ENCODE data around the gene SLC7A8. TPM values are rescaled to one million over a fixed set of nuclear protein-coding genes. Genes with fewer than 3 reads are reported as not detected.

Gene SLC7A8
- total and polyA plus RNA-seq, 9 donors = 45.9 to 161 (median 95.4) TPM

DNA sequence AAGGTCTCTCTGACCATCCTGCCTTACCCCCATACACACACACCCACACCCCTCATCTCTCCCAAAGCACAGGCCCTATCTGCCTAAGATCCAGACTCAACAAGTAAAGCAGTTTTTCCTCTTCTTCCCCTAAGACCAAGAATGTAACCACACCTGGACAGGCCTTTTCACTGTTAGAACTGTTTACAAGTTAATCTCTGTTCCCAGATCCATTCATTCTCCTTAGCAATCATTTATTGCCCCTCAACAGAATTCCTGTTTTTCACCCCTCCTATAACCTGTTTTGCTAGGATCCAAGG is 76.8 kb downstream of the SLC7A8 start:
- H3K36me3 ChIP-seq = no peaks in the 10 kb centered on the region
- H3K4me1 ChIP-seq (ENCODE audit: insufficient read depth) = no peaks in the 10 kb centered on the region
- no peak overlapping the region for H3K27ac ChIP-seq
- DNase-seq = no peak
- no peaks in the 10 kb centered on the region for H3K9me3 ChIP-seq
- intact Hi-C loops (cut with DNase I) = no loop called here
- no peaks in the 10 kb centered on the region for H3K27me3 ChIP-seq
- H3K4me3 ChIP-seq = no peak overlapping the region
- TF ChIP-seq, protein P1, sequence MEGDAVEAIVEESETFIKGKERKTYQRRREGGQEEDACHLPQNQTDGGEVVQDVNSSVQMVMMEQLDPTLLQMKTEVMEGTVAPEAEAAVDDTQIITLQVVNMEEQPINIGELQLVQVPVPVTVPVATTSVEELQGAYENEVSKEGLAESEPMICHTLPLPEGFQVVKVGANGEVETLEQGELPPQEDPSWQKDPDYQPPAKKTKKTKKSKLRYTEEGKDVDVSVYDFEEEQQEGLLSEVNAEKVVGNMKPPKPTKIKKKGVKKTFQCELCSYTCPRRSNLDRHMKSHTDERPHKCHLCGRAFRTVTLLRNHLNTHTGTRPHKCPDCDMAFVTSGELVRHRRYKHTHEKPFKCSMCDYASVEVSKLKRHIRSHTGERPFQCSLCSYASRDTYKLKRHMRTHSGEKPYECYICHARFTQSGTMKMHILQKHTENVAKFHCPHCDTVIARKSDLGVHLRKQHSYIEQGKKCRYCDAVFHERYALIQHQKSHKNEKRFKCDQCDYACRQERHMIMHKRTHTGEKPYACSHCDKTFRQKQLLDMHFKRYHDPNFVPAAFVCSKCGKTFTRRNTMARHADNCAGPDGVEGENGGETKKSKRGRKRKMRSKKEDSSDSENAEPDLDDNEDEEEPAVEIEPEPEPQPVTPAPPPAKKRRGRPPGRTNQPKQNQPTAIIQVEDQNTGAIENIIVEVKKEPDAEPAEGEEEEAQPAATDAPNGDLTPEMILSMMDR (IDR thresholded peaks at IDR 0.05) = no peak
- no peak for TF ChIP-seq EP300 (IDR thresholded peaks at IDR 0.05)

DNA sequence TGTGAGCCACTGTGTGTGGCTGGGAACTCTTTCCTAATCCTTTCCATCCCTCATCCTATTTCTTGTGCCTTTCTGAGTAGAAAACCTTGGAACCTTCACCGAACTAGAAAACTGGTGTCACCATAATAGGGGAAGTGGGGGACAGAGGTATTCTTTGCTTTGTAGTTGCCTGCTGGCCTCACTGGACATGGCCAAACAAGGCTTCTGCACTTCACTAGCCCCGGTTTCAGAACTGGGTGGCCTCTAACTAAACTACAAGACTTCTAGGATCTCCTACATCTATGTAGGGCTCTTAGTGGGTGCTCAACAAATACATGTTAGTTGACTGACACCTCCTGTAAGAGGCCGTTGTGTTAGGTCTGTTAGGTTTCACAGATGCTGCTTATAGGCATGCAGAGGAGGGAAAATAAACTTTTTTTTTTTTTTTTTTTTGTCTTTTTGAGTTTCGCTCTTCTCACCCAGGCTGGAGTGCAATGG is 78.1 kb downstream of the SLC7A8 start:
- H3K27ac ChIP-seq = no peak overlapping the region
- no peak overlapping the region for H3K4me3 ChIP-seq
- no peaks in the 10 kb centered on the region for H3K36me3 ChIP-seq
- DNase-seq = no peak
- no peaks in the 10 kb centered on the region for H3K27me3 ChIP-seq
- no peaks in the 10 kb centered on the region for H3K4me1 ChIP-seq (ENCODE audit: insufficient read depth)
- no peaks in the 10 kb centered on the region for H3K9me3 ChIP-seq
- WGBS, 3 donors = 84 to 94% (median 89%) methylated on average over 4 of the region's 4 CpGs
- intact Hi-C loops (cut with DNase I) = no loop called here
- TF ChIP-seq, protein P1 (IDR thresholded peaks at IDR 0.05) = no peak
- TF ChIP-seq EP300 (IDR thresholded peaks at IDR 0.05) (no peak), POLR2A (IDR thresholded peaks at IDR 0.05) (no peak)

DNA sequence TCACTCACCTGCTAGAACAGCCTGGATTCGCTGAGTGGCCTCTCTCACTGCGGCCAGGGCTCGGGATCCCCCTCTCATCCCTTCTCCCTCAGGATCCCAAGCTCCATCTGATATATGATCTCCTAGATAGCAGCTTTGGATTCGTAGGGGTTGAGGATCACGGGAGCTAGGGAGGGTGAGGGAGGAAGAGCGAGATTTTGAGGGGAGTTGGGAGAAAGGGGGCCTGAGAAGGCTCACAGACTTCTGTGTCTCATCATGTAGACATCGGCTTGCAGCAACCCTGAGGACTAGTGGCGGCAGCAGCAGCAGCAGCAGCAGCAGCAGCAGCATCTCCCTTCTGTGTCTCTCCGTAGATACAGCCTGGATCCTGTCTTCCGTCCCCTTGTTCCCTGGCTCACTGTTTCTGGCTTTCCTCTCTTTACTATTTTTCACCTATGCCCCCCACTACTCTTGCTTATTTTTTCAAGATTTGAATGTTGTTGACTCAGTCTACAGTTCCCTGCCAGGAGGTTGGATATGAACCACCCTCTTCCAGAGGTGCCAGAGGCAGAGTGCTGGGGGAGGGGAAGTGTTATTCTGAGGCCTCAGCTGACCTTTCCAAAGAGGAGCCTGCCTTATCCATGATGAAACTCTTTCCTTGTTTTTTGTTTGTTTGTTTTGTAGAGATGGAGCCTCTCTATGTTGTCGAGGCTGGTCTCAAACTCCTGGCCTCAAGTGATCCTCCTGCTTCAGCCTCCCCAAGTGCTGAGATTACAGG is 78.7 kb downstream of the SLC7A8 start, which contains the start of gene CIROP:
Gene CIROP (minus strand): TSS at position 399 of the 757 bp plus-strand sequence. CDS start 69 bp downstream, at position 330.
- Histone ChIP-seq H3K27ac (no peak within 1 kb of the TSS), H3K36me3 (no peaks in the 10 kb centered on the region), H3K4me3 (no peak within 1 kb of the TSS), H3K27me3 (no peaks in the 10 kb centered on the region), H3K9me3 (no peaks in the 10 kb centered on the region), H3K4me1 (ENCODE audit: insufficient read depth) (no peaks in the 10 kb centered on the region)
- intact Hi-C loops (cut with DNase I) = no loop called here
- 58 to 65% (median 61%) methylated on average over 11 of the region's 11 CpGs for WGBS, 3 donors
- DNase-seq = no peak
- TF ChIP-seq EP300 (IDR thresholded peaks at IDR 0.05) = no peak
- TF ChIP-seq POLR2A (IDR thresholded peaks at IDR 0.05) = no peak
- TF ChIP-seq, protein P1 (IDR thresholded peaks at IDR 0.05) = no peak

DNA sequence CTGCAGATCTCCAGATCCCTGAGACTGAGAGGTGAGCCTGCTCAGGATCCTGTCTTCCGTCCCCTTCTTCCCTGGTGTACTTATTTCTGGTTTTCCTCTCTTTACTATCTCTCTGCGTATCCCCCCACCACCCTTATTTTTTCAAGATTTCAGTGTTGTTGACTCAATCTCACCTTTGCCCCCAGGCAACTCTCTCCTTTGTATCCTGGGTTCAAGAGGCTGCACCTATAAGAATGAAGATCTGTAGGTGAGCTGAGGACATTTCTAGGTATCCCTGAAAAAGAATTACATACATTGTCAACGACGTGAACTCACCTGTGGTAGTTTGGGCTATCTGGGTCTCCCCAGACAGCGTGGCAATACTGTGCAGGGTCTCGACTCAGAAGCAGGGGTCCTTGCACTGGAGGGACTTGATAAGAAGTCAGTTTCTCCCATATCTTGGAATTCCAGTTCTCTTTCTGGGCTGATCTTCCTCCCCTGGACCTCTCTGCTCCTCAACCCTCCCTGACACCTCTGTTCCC is 79.3 kb downstream of the SLC7A8 start:
- no peaks in the 10 kb centered on the region for H3K36me3 ChIP-seq
- TF ChIP-seq, protein P1 (IDR thresholded peaks at IDR 0.05) = no peak
- no peak for TF ChIP-seq POLR2A (IDR thresholded peaks at IDR 0.05)
- no peak for TF ChIP-seq EP300 (IDR thresholded peaks at IDR 0.05)
- no peaks in the 10 kb centered on the region for H3K27me3 ChIP-seq
- H3K4me3 ChIP-seq = no peak overlapping the region
- no peaks in the 10 kb centered on the region for H3K4me1 ChIP-seq (ENCODE audit: insufficient read depth)
- 78 to 82% (median 79%) methylated on average over 6 of the region's 6 CpGs for WGBS, 3 donors
- no peak for DNase-seq
- H3K27ac ChIP-seq = no peak overlapping the region
- intact Hi-C loops (cut with DNase I) = no loop called here
- H3K9me3 ChIP-seq = no peaks in the 10 kb centered on the region
